CD4-positive, CD25-positive, alpha-beta regulatory T cell (primary cell): ENCODE results near the gene HNRNPR. TPM values are rescaled to one million over a fixed set of nuclear protein-coding genes. Genes with fewer than 3 reads are reported as not detected.

Source experiments
- ATAC-seq, 2 donors: fragments of 150-1000 bp; cut with Tn5 transposase; one replicate each; pipeline ENCODE4 v1.10.0; 2021; ENCODE audit warnings: low read depth in 2 of 2, moderate number of reproducible peaks in 2 of 2, moderate library complexity in 1 of 2
- DNase-seq, 3 donors: peaks; one replicate each; pipeline versions ENCODE4 v3.0.0 to v3.0.0-alpha.2; 2012 to 2022; ENCODE audit warnings: mixed read lengths in 1 of 3
- H3K27ac ChIP-seq: one replicate; pipeline ENCODE4 v1.7.0; 2013; ENCODE audit warnings: mild to moderate bottlenecking, low read length; ENCODE audit not compliant: insufficient read depth, poor library complexity, severe bottlenecking
- H3K27me3 ChIP-seq: one replicate; pipeline ENCODE4 v1.7.0; 2013; ENCODE audit warnings: low read length; ENCODE audit not compliant: control insufficient read depth, insufficient read depth
- H3K36me3 ChIP-seq: one replicate; pipeline ENCODE4 v1.7.0; 2013; ENCODE audit warnings: mild to moderate bottlenecking, low read length, moderate library complexity; ENCODE audit not compliant: control insufficient read depth, insufficient read depth
- H3K4me1 ChIP-seq: 2 replicates; pipeline ENCODE4 v1.7.0; 2013; ENCODE audit warnings: mild to moderate bottlenecking, low read length; ENCODE audit not compliant: insufficient read depth, control insufficient read depth, poor library complexity, severe bottlenecking
- H3K4me3 ChIP-seq: one replicate; pipeline ENCODE4 v1.7.0; 2013; ENCODE audit warnings: low read depth, mild to moderate bottlenecking, low read length, moderate library complexity
- H3K9me3 ChIP-seq, 2 experiments: 1 replicate in 1 of 2; 2 replicates in 1 of 2; pipeline ENCODE4 v1.7.0; 2013; ENCODE audit warnings: low read length in 2 of 2, mild to moderate bottlenecking in 1 of 2, moderate library complexity in 1 of 2; ENCODE audit not compliant: control insufficient read depth in 2 of 2
- H3K27ac Mint-ChIP-seq, 3 donors: one replicate each; pipeline ENCODE4 v1.8.0; 2020 to 2022; ENCODE audit warnings: mild to moderate bottlenecking in 3 of 3, mixed read lengths in 3 of 3, moderate library complexity in 2 of 3
- H3K27me3 Mint-ChIP-seq: one replicate; pipeline ENCODE4 v1.8.0; 2022; ENCODE audit warnings: mild to moderate bottlenecking, mixed read lengths
- H3K36me3 Mint-ChIP-seq: one replicate; pipeline ENCODE4 v1.8.0; 2020; ENCODE audit warnings: mixed read lengths
- H3K4me1 Mint-ChIP-seq, 4 donors: one replicate each; pipeline ENCODE4 v1.8.0; 2020 to 2022; ENCODE audit warnings: mixed read lengths in 4 of 4, mild to moderate bottlenecking in 1 of 4
- H3K4me3 Mint-ChIP-seq, 4 donors: one replicate each; pipeline ENCODE4 v1.8.0; 2020 to 2022; ENCODE audit warnings: mild to moderate bottlenecking in 4 of 4, mixed read lengths in 4 of 4, moderate library complexity in 3 of 4
- H3K9me3 Mint-ChIP-seq, 7 donors: one replicate each; pipeline ENCODE4 v1.8.0; 2020 to 2022; ENCODE audit warnings: mixed read lengths in 7 of 7, mild to moderate bottlenecking in 3 of 7, moderate library complexity in 2 of 7
- polyA plus RNA-seq, 4 donors: library from polyadenylated mRNA; unstranded; fragments of 300-500 nt; fragmentation: Illumina TruSeq; gene quantifications; one replicate each; pipeline ENCODE4 v1.2.3, GENCODE V29; 2021
- total RNA-seq: library from RNA; stranded (reverse); gene quantifications from one replicate; pipeline ENCODE4 v1.2.3, GENCODE V29; 2022

Gene HNRNPR
- total and polyA plus RNA-seq, 5 donors from 2014 or later: 126 to 201 (median 180) TPM

GRCh38 chr1:23354245-23354644 is 10.2 kb upstream of the HNRNPR start:
- Mint-ChIP-seq H3K9me3 (peaks cover 0 to 6% (median 1%) of the 10 kb centered on the region in 7 donors), H3K4me1 (peaks cover 0 to 5% (median 4%) of the 10 kb centered on the region in 4 donors), H3K36me3 (no peaks in the 10 kb centered on the region), H3K4me3 (no peak overlapping the region), H3K27me3 (peaks cover 12% of the 10 kb centered on the region), H3K27ac (peak overlapping the region in 2 of 3 donors; percentile 15 to 79)
- Histone ChIP-seq H3K27me3 (no peaks in the 10 kb centered on the region), H3K36me3 (no peaks in the 10 kb centered on the region), H3K27ac (no peak overlapping the region), H3K4me1 (no peaks in the 10 kb centered on the region), H3K9me3 (peaks cover under 1 to 13% of the 10 kb centered on the region in 2 experiments), H3K4me3 (no peak overlapping the region)
- DNase-seq (no peak), ATAC-seq (no peak)

DNA sequence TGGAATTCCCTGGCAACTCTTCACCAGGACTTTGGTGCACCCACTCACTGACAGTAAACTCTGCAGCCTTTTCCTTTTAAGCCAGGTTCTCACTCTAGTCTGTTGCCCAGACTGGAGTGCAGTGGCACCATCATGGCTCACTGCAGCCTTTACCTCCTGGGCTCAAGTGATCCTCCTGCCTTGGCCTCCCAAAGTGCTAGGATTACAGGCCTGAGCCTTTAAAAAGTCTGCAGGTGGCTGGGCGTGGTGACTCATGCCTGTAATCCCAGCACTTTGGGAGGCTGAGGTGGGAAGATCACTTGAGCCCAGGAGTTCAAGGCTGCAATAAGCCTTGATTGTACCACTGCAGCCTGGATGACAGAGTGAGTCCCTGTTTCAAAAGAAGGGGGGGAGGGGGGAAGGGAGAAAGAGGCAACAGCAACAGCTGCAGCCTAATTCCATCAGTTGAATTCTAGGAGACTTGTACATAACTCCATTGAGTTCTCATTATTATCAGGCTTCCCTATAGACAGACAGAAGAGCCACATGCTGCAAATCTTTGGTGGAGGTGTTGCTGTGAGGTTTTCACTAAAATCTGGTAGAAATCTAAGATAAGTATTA is 8.1 kb upstream of the HNRNPR start:
- no peak for ATAC-seq
- Mint-ChIP-seq H3K27ac (no peak overlapping the region), H3K4me1 (peaks cover 0 to 5% (median 4%) of the 10 kb centered on the region in 4 donors), H3K9me3 (peaks cover 0 to 3% (median 0%) of the 10 kb centered on the region in 7 donors), H3K4me3 (no peak overlapping the region), H3K36me3 (no peaks in the 10 kb centered on the region), H3K27me3 (peaks cover 17% of the 10 kb centered on the region)
- DNase-seq: no peak
- Histone ChIP-seq H3K27me3 (no peaks in the 10 kb centered on the region), H3K4me3 (no peak overlapping the region), H3K36me3 (no peaks in the 10 kb centered on the region), H3K4me1 (no peaks in the 10 kb centered on the region), H3K27ac (no peak overlapping the region), H3K9me3 (no peaks in the 10 kb centered on the region)

DNA sequence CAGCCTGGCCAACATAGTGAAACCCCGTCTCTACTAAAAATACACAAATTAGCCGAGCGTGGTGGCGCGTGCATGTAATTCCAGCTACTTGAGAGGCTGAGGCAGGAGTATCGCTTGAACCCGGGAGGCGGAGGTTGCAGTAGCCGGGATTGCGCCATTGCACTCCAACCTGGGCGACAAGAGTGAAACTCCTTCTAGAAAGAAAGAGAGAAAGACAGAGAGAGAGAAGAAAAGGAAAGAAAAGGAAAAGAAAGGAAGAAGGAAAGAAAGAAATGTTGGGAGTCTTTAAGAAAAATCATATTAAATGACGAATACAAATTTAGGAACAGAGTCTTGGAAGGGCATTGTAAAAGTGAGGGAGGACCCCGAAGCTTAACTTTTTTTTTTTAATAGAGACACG is 1.8 kb upstream of the HNRNPR start:
- no peaks in the 10 kb centered on the region for H3K9me3 ChIP-seq
- H3K36me3 ChIP-seq: no peaks in the 10 kb centered on the region
- Mint-ChIP-seq H3K36me3 (no peaks in the 10 kb centered on the region), H3K9me3 (peaks cover 0 to 2% (median 0%) of the 10 kb centered on the region in 7 donors), H3K27me3 (peaks cover 9% of the 10 kb centered on the region), H3K4me3 (peak overlapping the region; percentile 57 to 96 (median 85)), H3K4me1 (peaks cover 10 to 37% (median 24%) of the 10 kb centered on the region in 4 donors), H3K27ac (peak overlapping the region in 1 of 3 donors; percentile 95)
- peaks cover 28% of the 10 kb centered on the region for H3K4me1 ChIP-seq
- H3K27me3 ChIP-seq: no peaks in the 10 kb centered on the region
- no peak overlapping the region for H3K27ac ChIP-seq
- DNase-seq (no peak), ATAC-seq (no peak)
- no peak overlapping the region for H3K4me3 ChIP-seq

- peak overlapping the region; percentile 95 to 98 (median 95) for H3K27ac Mint-ChIP-seq
- H3K4me3 Mint-ChIP-seq: peak overlapping the region; percentile 94 to 97 (median 96)
- peaks cover 9% of the 10 kb centered on the region for H3K27me3 Mint-ChIP-seq
- H3K9me3 Mint-ChIP-seq: peaks cover 0 to 2% (median 0%) of the 10 kb centered on the region in 7 donors
- Histone ChIP-seq H3K27ac (peak overlapping the region; percentile 86), H3K36me3 (no peaks in the 10 kb centered on the region), H3K9me3 (no peaks in the 10 kb centered on the region), H3K27me3 (no peaks in the 10 kb centered on the region), H3K4me3 (peak overlapping the region; percentile 86), H3K4me1 (peaks cover 37% of the 10 kb centered on the region)
- H3K4me1 Mint-ChIP-seq: peaks cover 19 to 46% (median 33%) of the 10 kb centered on the region in 4 donors
- no peak for ATAC-seq
- DNase-seq: no peak
- H3K36me3 Mint-ChIP-seq: no peaks in the 10 kb centered on the region
Observed at GRCh38 chr1:23344987-23345472, 946 bp upstream of the HNRNPR start.

- H3K4me3 ChIP-seq: peak overlapping the region; percentile 97
- H3K9me3 Mint-ChIP-seq: peaks cover 0 to 2% (median 0%) of the 10 kb centered on the region in 7 donors
- H3K27me3 ChIP-seq: no peaks in the 10 kb centered on the region
- DNase-seq: peak in 2 of 3 donors; percentile 19 to 51
- peaks cover 53% of the 10 kb centered on the region for H3K4me1 ChIP-seq
- H3K27me3 Mint-ChIP-seq: peaks cover 8% of the 10 kb centered on the region
- H3K36me3 Mint-ChIP-seq: peaks cover 8% of the 10 kb centered on the region
- H3K27ac Mint-ChIP-seq: peak overlapping the region; percentile 74 to 95 (median 94)
- peaks cover 26 to 60% (median 47%) of the 10 kb centered on the region in 4 donors for H3K4me1 Mint-ChIP-seq
- no peak for ATAC-seq
- no peaks in the 10 kb centered on the region for H3K9me3 ChIP-seq
- H3K36me3 ChIP-seq: no peaks in the 10 kb centered on the region
- peak overlapping the region; percentile 88 to 98 (median 94) for H3K4me3 Mint-ChIP-seq
- H3K27ac ChIP-seq: peak overlapping the region; percentile 86
Observed at GRCh38 chr1:23343221-23344110, 618 bp downstream of the HNRNPR start.

GRCh38 chr1:23341931-23342692 is 2.0 kb downstream of the HNRNPR start:
- peaks cover 61% of the 10 kb centered on the region for H3K4me1 ChIP-seq
- peaks cover 30 to 74% (median 56%) of the 10 kb centered on the region in 4 donors for H3K4me1 Mint-ChIP-seq

DNA sequence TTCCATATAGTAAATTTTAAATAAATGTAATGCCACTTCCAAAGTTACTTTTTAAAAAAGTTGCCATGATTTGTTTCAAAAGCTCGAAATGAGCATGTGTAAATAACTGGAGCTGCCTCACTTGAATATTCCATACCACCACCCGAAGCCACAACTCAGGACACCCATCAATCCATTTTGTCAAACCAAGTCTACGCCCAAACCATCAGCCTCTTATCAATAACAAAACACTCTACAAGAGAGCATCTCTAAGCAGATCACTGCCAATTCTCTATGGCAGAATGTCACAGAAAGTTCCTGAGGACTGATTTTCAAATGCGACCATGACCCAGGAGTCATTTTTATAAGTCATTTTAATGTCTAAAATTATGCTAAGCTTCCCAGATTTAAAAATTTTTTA is 4.5 kb downstream of the HNRNPR start:
- Mint-ChIP-seq H3K4me1 (peaks cover 30 to 74% (median 53%) of the 10 kb centered on the region in 4 donors), H3K4me3 (peak overlapping the region; percentile 39 to 92 (median 86)), H3K27me3 (peaks cover 4% of the 10 kb centered on the region), H3K36me3 (peaks cover 18% of the 10 kb centered on the region), H3K27ac (peak overlapping the region; percentile 27 to 94 (median 31)), H3K9me3 (no peaks in the 10 kb centered on the region)
- DNase-seq (no peak), ATAC-seq (no peak)
- Histone ChIP-seq H3K9me3 (no peaks in the 10 kb centered on the region), H3K27me3 (no peaks in the 10 kb centered on the region), H3K4me3 (peak overlapping the region; percentile 97), H3K4me1 (peaks cover 55% of the 10 kb centered on the region), H3K27ac (no peak overlapping the region), H3K36me3 (peaks cover 26% of the 10 kb centered on the region)

More at GRCh38 chr1:23341931-23342692, 2.0 kb downstream of the HNRNPR start:
- ATAC-seq: no peak
- peak overlapping the region; percentile 86 for H3K27ac ChIP-seq
- H3K4me3 ChIP-seq: peak overlapping the region; percentile 97
- H3K27ac Mint-ChIP-seq: peak overlapping the region; percentile 3 to 94 (median 78)
- peak in 1 of 3 donors; percentile 58 for DNase-seq
- no peaks in the 10 kb centered on the region for H3K27me3 ChIP-seq
- peaks cover 0 to 2% (median 0%) of the 10 kb centered on the region in 7 donors for H3K9me3 Mint-ChIP-seq
- H3K36me3 Mint-ChIP-seq: peaks cover 14% of the 10 kb centered on the region
- H3K4me3 Mint-ChIP-seq: peak overlapping the region; percentile 83 to 98 (median 90)
- H3K27me3 Mint-ChIP-seq: peaks cover 4% of the 10 kb centered on the region
- H3K9me3 ChIP-seq: no peaks in the 10 kb centered on the region
- H3K36me3 ChIP-seq: peaks cover 11% of the 10 kb centered on the region
